HEK293T (cell line): Measurements from ENCODE around the gene TMA7.

Experiments used
- ARNT ChIP-seq: fragments of 450-650 bp; IDR thresholded peaks from 2 replicates; pipeline ENCODE4 v1.6.1; 2017; ENCODE audit warnings: mild to moderate bottlenecking
- BHLHE40 ChIP-seq: fragments of 450-650 bp; IDR thresholded peaks from 2 replicates; pipeline ENCODE4 v1.6.1; 2016; ENCODE audit warnings: mild to moderate bottlenecking, moderate library complexity, borderline replicate concordance
- ELF4 ChIP-seq: fragments of 450-650 bp; IDR thresholded peaks from 2 replicates; pipeline ENCODE4 v1.6.1; 2017; ENCODE audit warnings: antibody characterized with exemption
- FOXA1 ChIP-seq: fragments of 450-650 bp; IDR thresholded peaks from 2 replicates; pipeline ENCODE4 v1.6.1; 2016; ENCODE audit warnings: mild to moderate bottlenecking
- FOXM1 ChIP-seq: fragments of 450-650 bp; IDR thresholded peaks from 2 replicates; pipeline ENCODE4 v1.6.1; 2017; ENCODE audit warnings: mild to moderate bottlenecking, borderline replicate concordance
- HDGF ChIP-seq: fragments of 450-650 bp; IDR thresholded peaks from 2 replicates; pipeline ENCODE4 v1.6.1; 2017; ENCODE audit warnings: antibody characterized with exemption, borderline replicate concordance
- LEF1 ChIP-seq: fragments of 450-650 bp; IDR thresholded peaks from 2 replicates; pipeline ENCODE4 v1.6.1; 2017; ENCODE audit warnings: mild to moderate bottlenecking, borderline replicate concordance
- NFRKB ChIP-seq: fragments of 450-650 bp; IDR thresholded peaks from 2 replicates; pipeline ENCODE4 v1.6.1; 2016; ENCODE audit warnings: mild to moderate bottlenecking, moderate library complexity
- SUZ12 ChIP-seq: fragments of 450-650 bp; IDR thresholded peaks from 2 replicates; pipeline ENCODE4 v1.6.1; 2016; ENCODE audit warnings: mild to moderate bottlenecking
- TARDBP ChIP-seq: fragments of 450-650 bp; IDR thresholded peaks from 2 replicates; pipeline ENCODE4 v1.6.1; 2016
- ZNF384 ChIP-seq: fragments of 450-650 bp; IDR thresholded peaks from 2 replicates; pipeline ENCODE4 v1.6.1; 2016

GRCh38 chr3:48436477-48436787 is 3.6 kb upstream of the TMA7 start:
- TF ChIP-seq LEF1: no peak
- no peak for TF ChIP-seq HDGF
- no peak for TF ChIP-seq ARNT
- TF ChIP-seq TARDBP: no peak
- no peak for TF ChIP-seq FOXM1
- no peak for TF ChIP-seq ELF4
- no peak for TF ChIP-seq BHLHE40
- no peak for TF ChIP-seq ZNF384
- no peak for TF ChIP-seq SUZ12
- TF ChIP-seq FOXA1: no peak
- no peak for TF ChIP-seq NFRKB
